Stomach (tissue), 4 donors: ENCODE data around the gene PRRT2.

Experiments used
- POLR2A ChIP-seq, 4 donors: fragments of 450-650 bp; IDR thresholded peaks; one replicate each; pipeline ENCODE4 v1.6.1; 2016; ENCODE audit warnings: antibody characterized with exemption in 4 of 4, control low read depth in 2 of 4, mild to moderate bottlenecking in 1 of 4, moderate library complexity in 1 of 4
- POLR2AphosphoS5 ChIP-seq, 3 donors: sonication (generic); formaldehyde crosslinking; IDR thresholded peaks; one replicate each; pipeline ENCODE4 v1.6.1; 2016; ENCODE audit warnings: antibody characterized with exemption in 3 of 3

DNA sequence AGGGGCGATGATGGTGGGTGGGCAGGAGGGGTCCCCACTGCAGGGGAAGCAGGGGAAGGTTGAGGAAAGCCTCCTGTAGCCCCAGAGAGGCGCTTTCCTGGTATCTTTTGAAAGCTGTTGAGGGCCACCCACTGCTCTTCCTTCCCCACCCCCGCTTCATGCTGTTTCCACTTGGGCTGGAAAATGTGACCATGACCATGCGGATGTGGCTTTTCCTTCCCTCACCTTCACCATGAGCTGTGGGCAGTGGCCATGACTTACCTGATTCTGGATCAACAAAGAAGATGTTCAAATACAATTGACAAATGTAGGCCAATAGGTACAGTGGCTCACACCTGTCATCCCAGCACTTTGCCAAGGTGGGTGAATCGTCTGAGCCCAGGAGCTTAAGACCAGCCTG lies 22.1 kb downstream of the PRRT2 start:
- TF ChIP-seq POLR2AphosphoS5 (IDR thresholded peaks at IDR 0.05) (no peak), POLR2A (IDR thresholded peaks at IDR 0.05) (no peak)
